GM21786 (cell line): Measurements from ENCODE around the gene SIRT7.
"Not testable (repeated sequence)": the region's sequence is repeated elsewhere in the genome, so short reads cannot be mapped to it uniquely, and the experiment has no call there.

ENCODE experiments used
- ATAC-seq: cut with Tn5 transposase; IDR thresholded peaks from one replicate; pipeline ENCODE4 v1.9.1; 2021; ENCODE audit not compliant: unreplicated experiment

The SIRT7 gene

DNA sequence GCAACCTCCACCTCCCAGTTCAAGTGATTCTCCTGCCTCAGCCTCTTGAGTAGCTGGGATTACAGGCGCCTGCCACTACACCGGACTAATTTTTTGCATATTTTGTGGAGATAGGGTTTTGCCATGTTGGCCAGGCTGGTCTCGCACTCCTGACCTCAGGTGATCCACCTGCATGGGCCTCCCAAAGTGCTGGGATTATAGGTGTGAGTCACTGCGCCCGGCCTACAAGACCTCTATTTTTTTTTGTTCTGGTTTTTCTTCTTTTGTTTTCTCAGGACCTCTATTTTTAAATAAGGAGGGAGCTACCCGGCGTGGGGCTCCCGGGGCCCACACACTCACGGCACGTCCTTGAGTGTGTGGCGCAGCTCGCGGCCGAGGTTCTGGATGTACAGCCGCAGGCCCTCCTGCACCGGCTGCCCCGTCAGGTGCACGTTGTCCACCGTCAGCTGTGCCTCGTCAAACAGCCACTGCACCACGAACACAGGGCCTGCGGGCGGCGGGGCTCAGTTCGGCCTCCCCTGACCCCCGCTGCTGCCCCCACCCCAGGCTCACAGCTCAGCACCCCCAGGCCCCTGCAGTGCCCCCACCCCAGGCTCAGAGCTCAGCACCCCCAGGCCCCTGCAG is 37.2 kb upstream of the SIRT7 start:
- no peak for ATAC-seq

DNA sequence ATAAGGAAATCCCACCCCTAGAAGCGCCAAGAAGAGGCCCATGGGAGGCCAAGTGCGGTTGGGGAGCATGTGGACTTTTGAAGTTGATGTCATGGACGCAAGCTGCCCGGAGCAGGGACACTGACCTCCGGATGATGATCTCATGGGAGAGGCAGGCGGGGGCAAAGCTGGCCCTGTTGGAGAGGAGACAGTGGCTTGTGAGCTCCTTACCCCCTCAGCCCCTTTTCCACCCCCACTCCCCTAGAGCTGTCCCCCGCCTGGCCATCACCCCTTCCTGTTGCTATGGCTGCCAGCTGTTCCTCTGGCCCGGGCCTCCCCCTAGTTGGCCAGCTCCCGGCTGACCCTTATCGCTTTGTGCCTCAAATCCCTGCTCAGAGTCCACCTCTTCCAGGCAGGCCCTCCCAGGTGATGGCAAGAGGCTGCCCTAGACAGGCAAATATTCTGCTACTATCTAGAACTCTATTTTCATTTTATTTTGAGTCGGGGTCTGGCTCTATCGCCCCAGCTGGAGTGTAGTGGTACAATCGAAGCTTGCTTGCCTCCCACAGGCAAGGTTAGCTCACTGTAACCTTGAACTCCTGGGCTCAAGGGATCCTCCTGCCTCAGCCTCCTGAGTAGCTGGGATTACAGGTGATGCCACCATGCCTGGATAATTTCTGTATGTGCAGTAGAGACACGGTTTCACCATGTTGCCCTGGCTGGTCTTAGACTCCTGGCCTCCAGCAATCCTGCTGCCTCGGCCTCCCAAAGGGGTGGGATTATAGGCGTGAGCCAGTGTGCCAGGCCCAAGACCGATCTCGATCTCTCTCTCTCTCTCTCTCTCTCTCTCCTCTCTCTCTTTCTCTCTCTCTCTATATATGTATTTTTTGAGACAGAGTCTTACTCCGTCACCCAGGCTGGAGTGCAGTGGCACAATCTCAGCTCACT is 36.4 kb upstream of the SIRT7 start:
- ATAC-seq, result no peak

DNA sequence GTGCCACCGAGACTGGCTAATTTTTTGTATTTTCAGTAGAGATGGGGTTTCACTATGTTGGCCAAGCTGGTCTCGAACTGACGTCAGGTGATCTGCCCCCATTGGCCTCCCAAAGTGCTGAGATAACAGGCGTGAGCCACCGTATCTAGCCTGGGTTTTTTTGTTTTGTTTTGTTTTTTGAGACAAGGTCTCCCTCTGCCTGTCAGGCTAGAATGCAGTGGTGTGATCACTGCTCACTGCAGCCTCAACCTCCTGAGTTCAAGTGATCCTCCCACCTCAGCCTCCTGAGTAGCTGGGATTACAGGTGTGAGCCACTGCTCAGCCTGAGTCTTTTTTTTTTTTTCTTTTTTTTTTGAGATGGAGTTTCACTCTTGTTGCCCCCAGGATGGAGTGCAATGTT is 35.5 kb upstream of the SIRT7 start:
- ATAC-seq, result not testable (repeated sequence)

DNA sequence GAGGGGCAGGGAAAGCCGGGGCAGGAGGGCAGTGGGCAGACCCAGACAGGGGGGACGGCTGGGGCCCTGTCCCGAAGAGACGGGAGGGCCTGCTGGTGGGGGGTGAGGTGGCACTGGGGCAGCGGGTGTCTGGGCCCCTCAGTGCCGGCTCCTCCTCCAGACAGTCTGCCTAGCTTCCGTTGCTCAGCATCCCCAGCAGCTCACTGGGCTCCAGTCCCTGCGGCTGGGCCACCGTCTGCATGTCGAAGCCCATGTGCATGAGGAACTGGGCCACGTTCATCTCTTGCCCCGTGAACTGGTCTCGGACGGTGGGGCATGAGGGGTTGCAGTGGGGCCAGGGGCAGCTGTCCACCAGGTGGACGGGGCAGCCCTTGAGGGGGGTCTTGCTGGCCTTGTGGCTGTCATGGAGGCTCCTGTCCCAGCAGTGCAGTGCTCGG is 34.8 kb upstream of the SIRT7 start:
- no peak for ATAC-seq

GRCh38 chr17:81951785-81952684 is 34.1 kb upstream of the SIRT7 start:
- ATAC-seq, result no peak

- ATAC-seq, result no peak
These were observed 32.5 kb upstream of the SIRT7 start for GRCh38 chr17:81950501-81950900.

DNA sequence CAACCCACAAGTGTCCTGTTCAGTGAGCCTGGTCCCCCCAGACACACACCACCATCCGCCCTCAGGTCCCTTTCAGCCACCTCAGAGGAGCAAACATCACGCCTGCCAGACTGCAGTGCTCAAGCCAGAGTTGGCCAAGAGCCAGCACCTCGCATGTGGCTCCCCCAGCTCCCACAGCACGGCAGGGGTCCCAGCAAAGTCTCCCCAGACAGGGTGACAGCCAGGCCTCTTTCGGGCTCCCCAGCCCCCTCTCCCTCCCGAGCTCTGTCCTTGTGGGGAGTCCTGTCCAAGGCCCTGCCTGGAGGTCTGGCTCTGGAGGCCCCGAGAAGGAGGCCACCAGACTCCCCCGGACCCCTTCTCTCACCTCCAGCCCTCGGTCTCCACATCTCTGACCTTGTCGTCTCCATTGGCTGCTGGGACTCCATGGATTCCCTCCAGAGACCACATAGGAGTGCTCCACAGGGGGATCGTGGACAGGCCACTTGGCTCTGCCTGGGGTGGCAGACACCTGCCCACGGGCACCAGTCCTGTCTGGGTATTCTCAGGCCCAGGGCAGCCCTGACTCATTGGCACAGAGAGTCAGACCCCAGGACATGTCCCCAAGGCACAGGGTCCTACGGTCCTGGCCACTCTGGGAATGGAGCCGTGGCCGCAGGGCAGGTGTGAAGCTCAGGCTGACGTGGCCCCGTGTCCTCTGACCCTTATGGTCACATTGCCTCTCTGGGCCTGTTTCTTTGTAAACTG is 30.8 kb upstream of the SIRT7 start:
- no peak for ATAC-seq

DNA sequence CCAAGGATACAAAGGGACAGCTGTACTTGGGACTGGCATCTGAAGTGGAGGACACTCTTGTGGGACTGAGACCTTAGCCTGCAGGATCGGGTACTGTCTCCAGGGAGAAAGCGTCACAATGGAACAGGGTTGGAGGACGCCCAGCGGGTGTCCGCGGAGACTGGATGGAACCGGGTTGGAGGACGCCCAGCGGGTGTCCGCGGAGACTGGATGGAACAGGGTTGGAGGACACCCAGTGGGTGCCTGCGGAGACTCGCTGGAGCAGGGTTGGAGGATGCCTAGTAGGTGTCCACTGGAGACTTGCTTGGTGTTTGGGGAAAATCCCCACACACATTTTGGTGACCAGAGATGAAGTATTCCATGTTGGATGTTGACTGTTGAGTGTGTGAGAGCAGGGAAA is 29.2 kb upstream of the SIRT7 start, which contains the start of gene MYADML2:
TSS of gene MYADML2 (minus strand) at position 45 of the 400 bp plus-strand sequence. CDS start 5,492 bp downstream, outside the sequence.
- ATAC-seq, result no peak

GRCh38 chr17:81944858-81945257 is 26.9 kb upstream of the SIRT7 start:
- no peak for ATAC-seq

DNA sequence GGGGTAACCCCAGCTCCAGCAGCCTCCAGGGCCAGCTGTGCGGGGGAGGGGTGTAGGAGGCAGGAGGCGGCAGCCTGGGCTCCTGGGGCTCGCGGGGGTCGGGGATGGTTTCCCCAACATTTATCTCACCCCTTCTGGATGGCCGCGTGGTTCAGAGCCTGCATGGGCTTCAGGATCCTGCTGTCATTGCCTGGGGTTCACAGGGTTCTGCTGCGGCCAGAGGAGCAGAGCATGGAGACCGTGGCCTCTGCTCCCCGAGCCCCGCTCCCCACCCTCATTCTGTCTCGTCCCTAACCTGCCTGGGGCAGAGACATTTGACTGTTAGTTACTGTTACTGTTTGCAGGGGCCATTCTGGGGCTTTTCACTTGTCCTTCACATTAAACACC is 24.2 kb upstream of the SIRT7 start:
- no peak for ATAC-seq

DNA sequence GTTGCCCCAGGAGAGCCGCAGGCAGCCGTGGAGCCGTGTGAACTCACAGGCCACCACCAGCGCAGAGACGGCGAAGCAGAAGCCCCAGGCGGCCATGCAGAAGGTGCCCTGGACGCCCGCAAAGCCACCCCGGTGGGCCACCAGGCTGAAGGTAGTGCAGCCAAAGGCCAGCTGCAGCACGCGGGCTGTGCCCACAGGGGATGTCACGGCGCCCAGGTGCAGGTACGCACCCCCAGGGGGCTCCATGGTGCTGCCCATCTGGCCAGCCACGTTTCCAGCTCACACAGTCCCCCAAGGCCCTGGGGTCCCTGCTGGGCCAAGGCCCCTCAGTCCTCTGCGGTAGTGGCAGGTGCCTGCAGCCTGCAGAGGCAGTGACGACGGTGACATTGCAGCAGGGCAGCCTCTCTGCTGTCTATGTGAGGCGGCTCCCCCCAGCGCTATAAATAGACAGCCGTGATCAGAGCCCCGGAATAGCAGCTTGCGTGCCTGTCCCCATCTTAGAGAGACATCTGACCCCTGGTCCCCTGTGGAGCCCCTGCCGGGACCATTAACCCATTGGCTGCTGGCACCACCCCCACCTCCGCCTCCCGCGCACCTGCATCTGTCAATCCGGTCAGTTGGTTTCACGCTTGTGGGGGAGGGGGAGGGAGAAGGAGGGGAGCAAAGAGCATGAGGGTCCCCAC is 23.6 kb upstream of the SIRT7 start:
- no peak for ATAC-seq

DNA sequence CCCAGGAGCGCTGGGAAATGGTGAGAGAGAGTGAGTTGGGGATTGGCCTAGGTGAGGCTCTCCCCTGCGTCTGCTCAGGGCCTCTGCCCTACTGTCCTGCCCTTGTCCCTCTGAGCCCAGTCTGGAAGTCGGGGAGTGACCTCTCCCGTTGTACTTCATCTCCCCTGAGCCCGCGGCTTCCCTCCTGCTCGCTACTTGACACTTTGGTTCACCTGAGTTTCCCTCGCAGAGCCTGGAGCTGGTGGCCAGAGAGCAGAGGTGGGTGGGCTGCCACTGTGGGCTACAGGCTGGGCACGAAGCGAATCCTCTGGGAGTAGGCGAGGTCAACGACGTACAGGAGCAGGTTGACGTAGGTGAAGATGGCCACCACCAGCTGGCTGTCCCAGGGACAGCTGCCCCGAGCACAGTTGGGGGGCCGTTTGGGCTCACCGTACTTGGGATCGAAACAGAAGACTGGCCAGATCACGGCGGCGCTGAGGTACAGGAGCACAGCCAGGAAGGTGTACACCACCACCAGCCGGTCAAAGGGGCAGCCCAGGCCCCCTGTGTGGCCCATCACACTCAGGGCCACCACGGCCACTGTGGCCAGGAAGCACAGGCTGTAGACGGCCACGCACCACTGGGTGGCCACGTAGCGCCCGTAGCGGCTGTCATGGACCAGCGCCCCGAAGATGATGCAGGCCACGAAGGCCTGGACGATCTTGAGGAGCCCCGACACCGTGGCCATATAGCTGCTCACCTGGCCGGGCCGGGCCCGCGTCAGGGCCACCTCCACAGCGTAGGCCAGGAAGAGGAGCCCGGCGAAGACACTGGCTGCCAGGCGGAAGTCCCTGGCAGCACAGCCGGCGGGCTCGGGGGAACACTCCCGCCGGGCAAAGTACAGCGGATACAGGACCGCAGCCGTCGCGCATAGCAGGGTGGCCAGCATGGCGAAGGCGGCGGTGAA is 22.8 kb upstream of the SIRT7 start:
- no peak for ATAC-seq

DNA sequence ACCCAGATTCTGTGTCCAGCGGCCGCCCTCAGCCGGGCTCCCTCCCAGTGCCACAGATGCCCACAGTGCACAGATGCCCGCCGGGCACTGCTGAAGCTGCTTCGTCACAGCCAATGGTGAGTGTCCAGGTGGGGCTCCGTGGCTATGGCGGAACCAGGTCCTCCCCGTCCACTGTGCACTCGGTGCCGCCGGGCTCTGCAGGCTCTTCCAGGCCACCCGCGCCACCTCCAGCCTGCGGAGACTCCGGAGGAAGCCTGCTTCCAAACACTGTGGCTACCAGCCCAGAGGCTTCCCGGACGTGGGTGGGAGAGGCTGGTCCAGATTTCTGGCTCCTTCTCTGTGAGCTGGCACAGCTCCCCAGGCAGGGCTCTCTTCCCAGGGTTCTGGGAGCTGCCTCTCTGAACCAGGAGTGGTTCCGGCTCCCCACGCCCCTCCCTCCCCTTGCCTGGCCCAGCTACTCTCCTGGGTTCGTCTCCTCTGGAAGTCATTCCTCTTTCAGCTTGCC is 22.0 kb upstream of the SIRT7 start:
- no peak for ATAC-seq

GRCh38 chr17:81939218-81939617 is 21.2 kb upstream of the SIRT7 start:
- no peak for ATAC-seq

DNA sequence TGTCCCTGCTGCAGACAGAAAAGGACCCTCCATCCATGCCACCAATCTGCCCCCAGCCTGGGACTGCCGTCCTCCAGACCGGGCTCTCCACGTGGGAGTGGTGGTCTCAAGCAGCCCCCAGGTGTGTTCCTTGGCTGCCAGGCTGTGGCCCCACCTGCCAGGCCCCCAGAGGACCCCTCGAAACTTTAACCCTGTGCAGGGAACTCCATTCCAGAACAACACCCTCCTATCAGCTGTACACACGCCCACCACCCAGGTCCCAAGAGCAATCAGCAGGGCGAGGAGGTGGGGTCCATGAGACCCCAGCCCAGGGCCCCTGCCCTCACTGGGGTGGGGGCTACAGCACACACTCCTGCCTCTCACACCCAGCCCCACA is 17.7 kb upstream of the SIRT7 start:
- ATAC-seq, result no peak

GRCh38 chr17:81934850-81935708 is 17.1 kb upstream of the SIRT7 start:
- no peak for ATAC-seq

- ATAC-seq, result no peak
These were observed 16.3 kb upstream of the SIRT7 start for GRCh38 chr17:81934098-81934757.
